Panc1 (cell line): ENCODE measurements around the gene LELP1.

Source experiments
- CTCF ChIP-seq: fragments of 450-650 bp; IDR thresholded peaks from 2 replicates; pipeline ENCODE4 v1.5.1; 2017; ENCODE audit warnings: mild to moderate bottlenecking
- POLR2AphosphoS5 ChIP-seq: IDR thresholded peaks from 2 replicates; pipeline ENCODE4 v1.6.1; 2012; ENCODE audit warnings: mild to moderate bottlenecking, low read depth, low read length, moderate library complexity
- REST ChIP-seq, 2 experiments: IDR thresholded peaks; 2 replicates each; pipeline ENCODE4 v1.6.1; 2011 to 2012; ENCODE audit warnings: low read depth in 2 of 2, control low read depth in 1 of 2, low read length in 1 of 2, mild to moderate bottlenecking in 1 of 2, moderate library complexity in 1 of 2; ENCODE audit not compliant: insufficient read depth in 1 of 2
- SIN3A ChIP-seq: IDR thresholded peaks from 2 replicates; pipeline ENCODE4 v1.6.1; 2012; ENCODE audit warnings: low read depth, mild to moderate bottlenecking, low read length, moderate library complexity, borderline replicate concordance; ENCODE audit not compliant: insufficient read depth
- TCF7L2 ChIP-seq: IDR thresholded peaks from 2 replicates; pipeline ENCODE4 v1.6.1; 2011; ENCODE audit warnings: mild to moderate bottlenecking, low read depth, low read length, inconsistent platforms

DNA sequence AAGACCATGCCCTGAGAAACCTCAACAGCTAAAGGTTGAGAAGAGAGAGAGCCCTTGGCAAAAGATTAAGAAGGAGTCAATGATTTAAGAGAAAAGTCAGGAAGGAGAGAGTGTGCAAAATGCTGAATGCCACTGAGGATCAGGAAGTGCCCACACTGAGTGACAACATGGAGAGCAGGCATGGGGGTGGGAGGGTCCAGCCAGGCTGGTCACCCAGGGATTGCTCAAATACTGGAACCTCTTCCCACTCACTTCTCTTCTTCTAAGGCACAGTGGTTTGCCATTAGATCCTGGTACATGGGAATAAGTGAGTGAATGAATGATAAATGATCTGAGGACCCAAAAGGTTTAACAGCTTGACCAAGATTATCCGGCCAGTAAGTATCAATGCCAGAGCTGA, 25.3 kb downstream of the LELP1 start:
- TF ChIP-seq CTCF = no peak
- TF ChIP-seq POLR2AphosphoS5 = no peak
- no peak for TF ChIP-seq TCF7L2
- no peak for TF ChIP-seq REST (IDR thresholded peaks at IDR 0.05; ENCODE audit: insufficient read depth in 1 of 2, low read depth in 2 of 2, low read length in 1 of 2)
- no peak for TF ChIP-seq SIN3A
